Erythroblast (primary cell): ENCODE data around the gene BAZ1A.

Experiments used
- DNase-seq, 2 experiments: peaks; one replicate each; lab custom pipeline; 2025; lab: John Stamatoyannopoulos, UW
- GATA1 ChIP-seq: IDR thresholded peaks from 2 replicates; pipeline ENCODE4 v1.6.1; 2011; ENCODE audit warnings: low read depth, mild to moderate bottlenecking, control low read depth, low read length, moderate library complexity
- POLR2A ChIP-seq: IDR thresholded peaks from 2 replicates; pipeline ENCODE4 v1.6.1; 2011; ENCODE audit warnings: mild to moderate bottlenecking, low read length

The BAZ1A gene

GRCh38 chr14:34794217-34794616, 80.9 kb downstream of the BAZ1A start:
- no peak for TF ChIP-seq GATA1
- no peak for TF ChIP-seq POLR2A
- DNase-seq: no peak

GRCh38 chr14:34792598-34792997, 82.6 kb downstream of the BAZ1A start:
- TF ChIP-seq POLR2A (no peak), GATA1 (no peak)
- no peak for DNase-seq

- DNase-seq: no peak
Observed at GRCh38 chr14:34785223-34786006, 89.7 kb downstream of the BAZ1A start.

GRCh38 chr14:34782031-34782430, 93.1 kb downstream of the BAZ1A start:
- TF ChIP-seq POLR2A (no peak), GATA1 (no peak)
- DNase-seq: no peak

More at GRCh38 chr14:34785223-34786006, 89.7 kb downstream of the BAZ1A start:
- TF ChIP-seq GATA1 (no peak), POLR2A (no peak)

GRCh38 chr14:34781242-34781641, 93.9 kb downstream of the BAZ1A start:
- TF ChIP-seq GATA1: no peak
- no peak for TF ChIP-seq POLR2A
- no peak for DNase-seq

- DNase-seq: no peak
- TF ChIP-seq POLR2A (no peak), GATA1 (no peak)
Observed at GRCh38 chr14:34780646-34781045, 94.5 kb downstream of the BAZ1A start.

- no peak for TF ChIP-seq GATA1
- no peak for DNase-seq
Observed at GRCh38 chr14:34778744-34779143, 96.4 kb downstream of the BAZ1A start.

GRCh38 chr14:34776611-34777010, 98.5 kb downstream of the BAZ1A start:
- TF ChIP-seq GATA1 (no peak), POLR2A (no peak)

GRCh38 chr14:34775922-34776321, 99.2 kb downstream of the BAZ1A start:
- DNase-seq: no peak
- TF ChIP-seq POLR2A: no peak

More at GRCh38 chr14:34776611-34777010, 98.5 kb downstream of the BAZ1A start:
- peak; percentile 26 to 69 for DNase-seq

- no peak for DNase-seq
- TF ChIP-seq GATA1: no peak
- no peak for TF ChIP-seq POLR2A
Observed at GRCh38 chr14:34775342-34775741, 99.8 kb downstream of the BAZ1A start.

- no peak for TF ChIP-seq POLR2A
- TF ChIP-seq GATA1: no peak
- DNase-seq: no peak
Observed at GRCh38 chr14:34770901-34771300, 104.3 kb downstream of the BAZ1A start.

- TF ChIP-seq POLR2A (no peak), GATA1 (no peak)
- DNase-seq: no peak
Observed at GRCh38 chr14:34766606-34767005, 108.6 kb downstream of the BAZ1A start.

- TF ChIP-seq POLR2A (no peak), GATA1 (no peak)
- no peak for DNase-seq
Observed at GRCh38 chr14:34766060-34766459, 109.1 kb downstream of the BAZ1A start.

GRCh38 chr14:34755215-34755614, 119.9 kb downstream of the BAZ1A start:
- TF ChIP-seq POLR2A (no peak), GATA1 (no peak)
- DNase-seq: no peak

GRCh38 chr14:34754687-34755086, 120.5 kb downstream of the BAZ1A start:
- DNase-seq: no peak
- TF ChIP-seq POLR2A (no peak), GATA1 (no peak)
